Activated CD4-positive, alpha-beta T cell treated with anti-CD3 and anti-CD28 coated beads, Interleukin-2, amount 10 ng/mL, durations not matched to agents 7 days and 5 days (primary cell): ENCODE data around the gene XPR1. TPM values are rescaled to one million over a fixed set of nuclear protein-coding genes. Genes with fewer than 3 reads are reported as not detected.

ENCODE experiments used
- CTCF ChIA-PET: fragments of 350-600 bp; sonication (Branson Sonifier 250); formaldehyde crosslinking; loops from one replicate; lab custom pipeline; 2021; ENCODE audit warnings: antibody characterized with exemption; lab: Charles Lee
- POLR2A ChIA-PET: fragments of 350-600 bp; sonication (Branson Sonifier 250); formaldehyde crosslinking; loops from one replicate; lab custom pipeline; 2021; ENCODE audit warnings: antibody characterized with exemption; lab: Charles Lee
- DNase-seq: peaks from one replicate; pipeline ENCODE4 v3.0.0-alpha.2; 2020
- H3K27ac Mint-ChIP-seq: one replicate; pipeline ENCODE4 v1.8.0; 2021; ENCODE audit warnings: mild to moderate bottlenecking, moderate library complexity, mixed read lengths
- H3K27me3 Mint-ChIP-seq: one replicate; pipeline ENCODE4 v1.8.0; 2021; ENCODE audit warnings: mixed read lengths
- H3K36me3 Mint-ChIP-seq: one replicate; pipeline ENCODE4 v1.8.0; 2021; ENCODE audit warnings: low read depth, mixed read lengths
- H3K4me1 Mint-ChIP-seq: one replicate; pipeline ENCODE4 v1.8.0; 2021; ENCODE audit warnings: mixed read lengths
- H3K4me3 Mint-ChIP-seq: one replicate; pipeline ENCODE4 v1.8.0; 2021; ENCODE audit warnings: mild to moderate bottlenecking, moderate library complexity, mixed read lengths
- H3K9me3 Mint-ChIP-seq: one replicate; pipeline ENCODE4 v1.8.0; 2021; ENCODE audit warnings: mixed read lengths
- total RNA-seq, 2 experiments: library from RNA; stranded (reverse); gene quantifications; one replicate each; pipeline ENCODE4 v1.2.3, GENCODE V29; 2021

The XPR1 gene
- total RNA-seq, 2 experiments from 2014 or later, result 18.0 to 20.5 TPM

DNA sequence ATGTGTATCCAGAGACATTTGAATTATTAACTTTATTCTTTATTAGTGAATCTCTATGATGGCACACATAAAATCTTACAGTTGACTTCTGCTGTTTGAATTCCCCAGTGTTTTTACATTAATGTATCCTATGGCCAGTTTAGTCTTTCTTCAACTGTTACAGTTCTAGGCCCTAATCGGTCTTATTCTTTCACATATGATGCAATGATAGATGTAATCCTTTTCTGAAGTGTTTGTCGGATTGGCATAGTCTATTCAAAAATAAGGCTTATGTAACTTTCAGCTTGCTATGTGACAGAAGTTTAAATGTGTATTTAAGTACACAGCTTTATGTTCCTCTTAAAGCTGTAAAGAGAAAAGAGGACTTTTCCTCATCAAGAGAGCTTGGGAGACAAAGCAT lies 254.5 kb downstream of the XPR1 start:
- ChIA-PET CTCF (interaction anchor here (0.6 to 1.5 kb wide), 2 partner anchors 16 to 59 kb away, joined by 3 read pairs; no protein-coding TSS in a partner anchor), POLR2A (no interaction called here)
- H3K9me3 Mint-ChIP-seq, result no peaks in the 10 kb centered on the region
- no peaks in the 10 kb centered on the region for H3K4me1 Mint-ChIP-seq
- no peak overlapping the region for H3K27ac Mint-ChIP-seq
- no peak for DNase-seq
- H3K4me3 Mint-ChIP-seq, result no peak overlapping the region
- peaks cover 3% of the 10 kb centered on the region for H3K36me3 Mint-ChIP-seq
- H3K27me3 Mint-ChIP-seq, result no peaks in the 10 kb centered on the region

DNA sequence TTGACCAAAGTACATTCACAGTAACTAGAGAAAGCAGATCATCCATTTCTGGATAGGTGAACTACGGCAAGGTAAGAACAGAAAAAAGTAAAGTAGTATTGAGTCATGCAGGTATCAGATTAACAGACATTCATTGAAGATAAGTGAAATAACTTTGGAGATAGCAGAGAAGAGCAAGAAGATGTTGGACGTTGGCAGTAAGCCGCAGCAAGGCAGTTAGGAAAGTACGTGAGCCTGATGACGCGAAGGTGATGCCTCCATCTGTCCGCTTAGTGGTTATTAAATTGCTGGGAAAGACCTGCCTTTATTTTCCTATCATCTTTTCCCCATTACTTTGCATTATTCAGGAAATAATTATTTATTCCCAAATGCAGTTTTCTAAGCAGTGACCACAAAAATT lies 256.0 kb downstream of the XPR1 start:
- Mint-ChIP-seq H3K36me3 (peaks cover 3% of the 10 kb centered on the region), H3K27ac (no peak overlapping the region), H3K4me3 (no peak overlapping the region), H3K4me1 (peaks cover 1% of the 10 kb centered on the region), H3K27me3 (no peaks in the 10 kb centered on the region), H3K9me3 (no peaks in the 10 kb centered on the region)
- no peak for DNase-seq
- POLR2A ChIA-PET, result no interaction called here
- CTCF ChIA-PET, result interaction anchor here (1.0 kb wide), 1 partner anchor 162 kb away, joined by 3 read pairs; no protein-coding TSS in a partner anchor

DNA sequence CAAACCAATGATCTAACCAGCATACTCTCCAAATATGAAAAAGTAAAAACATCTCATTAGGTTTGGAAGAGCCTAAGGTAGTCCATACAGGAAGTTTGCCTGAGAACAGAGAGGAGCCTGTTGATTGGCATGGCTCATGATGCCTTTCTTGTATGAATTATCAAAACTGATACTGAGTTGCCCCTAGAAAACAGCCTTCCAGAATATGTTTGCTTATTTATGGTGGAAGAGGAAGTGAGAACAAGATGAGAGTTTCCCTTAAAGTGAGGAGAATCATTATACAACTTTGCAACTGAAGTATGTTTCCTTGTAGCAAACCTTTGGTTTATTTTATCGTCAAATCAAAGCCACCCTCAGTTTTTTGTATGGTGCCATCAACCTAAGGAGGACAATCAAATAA lies 257.0 kb downstream of the XPR1 start:
- H3K27ac Mint-ChIP-seq, result no peak overlapping the region
- H3K4me1 Mint-ChIP-seq, result peaks cover 8% of the 10 kb centered on the region
- no peaks in the 10 kb centered on the region for H3K9me3 Mint-ChIP-seq
- no peaks in the 10 kb centered on the region for H3K36me3 Mint-ChIP-seq
- H3K4me3 Mint-ChIP-seq, result no peak overlapping the region
- CTCF ChIA-PET, result interaction anchor here (1.3 kb wide), 1 partner anchor 9 kb away, joined by 3 read pairs; no protein-coding TSS in a partner anchor
- POLR2A ChIA-PET, result no interaction called here
- DNase-seq, result no peak
- no peaks in the 10 kb centered on the region for H3K27me3 Mint-ChIP-seq

DNA sequence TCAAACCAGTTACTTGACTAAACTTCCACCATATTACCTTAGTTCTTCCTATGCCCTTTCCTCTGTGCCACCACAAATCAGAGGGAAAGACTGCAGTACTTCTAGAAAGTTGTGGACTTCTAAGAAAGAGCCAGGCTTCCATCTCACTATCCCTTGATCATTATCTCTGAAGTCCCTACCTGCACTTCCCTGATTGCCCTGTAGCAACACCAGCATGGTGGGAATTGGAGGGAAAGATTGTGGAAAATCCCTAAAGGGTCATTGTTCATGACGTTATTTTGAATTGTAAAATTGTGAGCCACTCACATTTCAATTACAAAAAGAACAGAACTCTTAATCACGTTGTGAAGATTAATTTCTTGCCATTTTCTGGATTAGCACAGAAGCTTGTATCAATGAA lies 257.5 kb downstream of the XPR1 start:
- Mint-ChIP-seq H3K27me3 (no peaks in the 10 kb centered on the region), H3K4me1 (peaks cover 11% of the 10 kb centered on the region), H3K4me3 (no peak overlapping the region), H3K27ac (no peak overlapping the region), H3K9me3 (no peaks in the 10 kb centered on the region), H3K36me3 (no peaks in the 10 kb centered on the region)
- ChIA-PET CTCF (interaction anchor here (1.3 kb wide), 1 partner anchor 9 kb away, joined by 3 read pairs; no protein-coding TSS in a partner anchor), POLR2A (no interaction called here)
- no peak for DNase-seq

DNA sequence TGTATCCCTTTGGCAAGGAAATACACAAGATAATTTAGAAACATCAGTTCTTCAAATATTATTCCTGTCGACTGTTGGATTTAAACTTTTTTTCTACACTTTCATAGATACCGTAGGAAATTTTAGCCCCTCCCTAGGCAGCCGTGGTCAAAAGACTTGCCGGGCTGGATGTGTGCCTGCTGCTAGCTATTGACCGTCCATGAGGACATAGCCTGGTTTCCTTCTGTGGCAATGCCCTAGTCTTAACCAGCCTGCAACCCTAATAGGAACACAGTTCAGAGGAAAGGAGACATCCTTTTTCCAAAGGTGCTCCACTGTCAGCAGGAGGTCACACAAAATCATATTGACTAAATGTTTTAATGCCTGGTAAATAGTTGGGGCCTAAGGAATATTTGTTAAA lies 260.4 kb downstream of the XPR1 start:
- Mint-ChIP-seq H3K27ac (no peak overlapping the region), H3K9me3 (no peaks in the 10 kb centered on the region), H3K36me3 (no peaks in the 10 kb centered on the region), H3K4me1 (peaks cover 11% of the 10 kb centered on the region), H3K27me3 (no peaks in the 10 kb centered on the region), H3K4me3 (no peak overlapping the region)
- ChIA-PET CTCF (interaction anchor here (1.2 kb wide), 1 partner anchor 9 kb away, joined by 4 read pairs; no protein-coding TSS in a partner anchor), POLR2A (no interaction called here)
- DNase-seq, result no peak

DNA sequence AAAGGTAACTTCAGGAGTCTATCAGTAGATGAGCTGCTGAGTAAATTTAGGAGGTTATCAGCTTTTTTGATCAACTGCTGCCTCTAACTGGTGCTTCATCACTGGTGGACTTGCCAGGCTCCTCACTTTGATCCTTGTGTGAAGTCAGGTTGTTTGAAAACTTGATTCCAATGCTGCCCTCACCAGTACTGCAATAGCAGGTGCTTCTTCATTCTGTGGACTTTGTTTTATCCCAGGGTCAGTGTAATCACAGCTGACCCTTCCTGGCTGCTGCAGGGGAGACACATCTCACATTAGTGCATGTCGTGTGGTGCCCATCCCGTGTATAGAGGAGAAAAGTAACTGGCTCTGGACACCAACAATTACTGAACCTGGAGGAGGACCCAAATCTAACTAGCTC lies 260.9 kb downstream of the XPR1 start:
- POLR2A ChIA-PET, result no interaction called here
- Mint-ChIP-seq H3K27me3 (no peaks in the 10 kb centered on the region), H3K4me3 (no peak overlapping the region), H3K4me1 (peaks cover 11% of the 10 kb centered on the region), H3K9me3 (no peaks in the 10 kb centered on the region), H3K36me3 (no peaks in the 10 kb centered on the region), H3K27ac (no peak overlapping the region)
- CTCF ChIA-PET, result interaction anchor here (1.2 kb wide), 1 partner anchor 9 kb away, joined by 4 read pairs; no protein-coding TSS in a partner anchor
- DNase-seq, result no peak

DNA sequence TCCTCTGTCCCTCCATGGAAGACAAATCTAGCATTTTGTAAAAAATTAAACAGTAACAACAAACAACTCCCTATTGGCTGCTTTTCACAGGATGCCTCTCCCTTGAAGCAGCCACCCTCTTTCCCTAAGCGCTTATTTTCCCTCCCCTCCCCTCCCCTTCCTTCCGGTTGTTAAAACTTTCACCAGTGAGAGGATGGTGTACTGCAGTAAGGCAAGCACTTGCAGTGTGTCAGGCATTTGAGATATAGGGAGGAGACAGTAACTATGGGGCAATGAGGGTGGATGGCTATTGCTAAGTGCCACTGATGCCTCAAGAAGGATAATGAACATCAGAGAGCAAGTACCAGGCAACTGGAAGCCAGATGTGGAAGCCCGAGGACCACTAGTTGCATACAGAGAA lies 261.8 kb downstream of the XPR1 start:
- Mint-ChIP-seq H3K4me1 (peaks cover 11% of the 10 kb centered on the region), H3K36me3 (no peaks in the 10 kb centered on the region), H3K27me3 (no peaks in the 10 kb centered on the region), H3K27ac (no peak overlapping the region), H3K9me3 (no peaks in the 10 kb centered on the region), H3K4me3 (no peak overlapping the region)
- no peak for DNase-seq
- ChIA-PET POLR2A (no interaction called here), CTCF (no interaction called here)

DNA sequence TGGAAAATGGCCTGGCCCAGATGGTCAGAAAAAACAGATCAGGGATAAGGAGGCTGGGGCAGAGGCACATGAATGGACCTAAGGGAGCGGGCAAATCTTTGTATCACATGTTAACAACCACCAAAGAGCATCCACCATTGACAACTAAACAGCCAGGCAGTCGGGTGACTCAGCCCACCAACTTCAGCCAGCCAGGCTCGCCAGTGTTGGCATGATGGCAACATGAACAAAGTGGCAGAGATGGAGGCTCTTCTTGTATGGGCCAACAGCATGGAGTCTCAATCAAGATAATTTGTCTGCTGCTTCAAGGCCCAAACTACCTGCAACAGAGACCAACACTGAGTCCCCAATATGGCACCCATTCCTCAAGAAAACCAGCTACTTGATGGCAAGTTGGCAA lies 264.3 kb downstream of the XPR1 start:
- ChIA-PET POLR2A (no interaction called here), CTCF (no interaction called here)
- peaks cover 11% of the 10 kb centered on the region for H3K4me1 Mint-ChIP-seq
- H3K36me3 Mint-ChIP-seq, result no peaks in the 10 kb centered on the region
- no peak overlapping the region for H3K27ac Mint-ChIP-seq
- H3K9me3 Mint-ChIP-seq, result no peaks in the 10 kb centered on the region
- no peak for DNase-seq
- no peaks in the 10 kb centered on the region for H3K27me3 Mint-ChIP-seq
- H3K4me3 Mint-ChIP-seq, result no peak overlapping the region

DNA sequence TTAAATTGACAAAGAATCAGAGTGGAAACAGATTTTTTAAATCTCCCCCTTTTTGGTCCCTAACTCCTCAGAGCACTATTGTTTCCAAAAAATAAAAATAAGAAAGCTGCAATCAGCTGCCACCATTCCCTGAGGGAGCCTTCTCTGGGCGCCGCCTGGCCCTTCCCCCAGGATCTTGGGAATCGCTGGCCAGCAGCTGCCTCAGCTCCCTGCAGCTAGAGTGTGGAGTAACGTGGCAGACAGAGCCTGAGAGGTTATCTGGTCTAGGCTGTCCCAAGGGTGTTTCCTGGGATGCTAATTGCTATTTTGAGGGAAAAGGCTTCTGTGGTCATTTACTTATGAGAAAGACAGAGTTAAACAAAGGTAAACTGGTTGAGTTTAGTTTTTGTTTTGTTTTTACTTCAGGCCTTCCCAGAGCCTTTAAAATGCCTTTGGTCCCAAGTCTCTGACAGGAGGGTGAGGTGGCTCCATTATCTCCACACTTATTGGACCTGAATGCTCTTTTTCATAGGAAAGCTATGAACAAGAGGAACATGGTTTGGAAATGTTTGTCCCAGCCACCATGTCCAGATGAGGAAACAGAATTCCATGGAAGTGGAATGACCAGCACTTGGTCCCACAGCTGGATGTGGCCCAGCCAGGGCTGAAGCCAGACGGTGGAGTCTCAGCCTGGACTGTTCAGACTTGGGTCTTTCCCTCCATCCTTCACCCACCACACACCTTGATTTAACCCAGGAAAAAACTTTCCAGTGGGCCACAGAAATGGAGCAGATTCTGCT lies 266.8 kb downstream of the XPR1 start:
- no peak for DNase-seq

DNA sequence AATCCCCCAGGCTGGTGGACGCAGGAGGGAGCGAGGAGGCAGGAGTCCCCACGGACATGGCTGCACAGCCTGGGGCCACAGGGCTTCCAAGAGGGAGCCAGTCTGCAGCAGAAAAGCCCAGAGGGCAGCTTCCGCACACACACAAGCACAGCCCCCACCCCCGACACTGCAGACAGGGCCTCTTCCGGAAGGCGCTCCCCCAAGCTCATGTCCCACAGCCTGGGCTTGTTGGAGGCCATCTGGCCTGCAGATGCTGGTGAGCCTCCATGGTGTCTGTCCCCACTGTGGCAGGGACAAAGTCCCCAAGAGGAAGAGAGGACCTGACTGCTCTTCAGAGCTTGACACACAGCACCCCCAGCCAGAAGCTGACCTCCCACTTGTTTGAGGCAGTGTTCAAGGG lies 267.4 kb downstream of the XPR1 start:
- CTCF ChIA-PET, result interaction anchor here (0.9 to 1.5 kb wide), 2 partner anchors 13 to 384 kb away, joined by 3 to 5 read pairs; no protein-coding TSS in a partner anchor
- no peaks in the 10 kb centered on the region for H3K4me1 Mint-ChIP-seq
- no peak overlapping the region for H3K4me3 Mint-ChIP-seq
- no peak overlapping the region for H3K27ac Mint-ChIP-seq
- no peak for DNase-seq
- H3K9me3 Mint-ChIP-seq, result no peaks in the 10 kb centered on the region
- no peaks in the 10 kb centered on the region for H3K36me3 Mint-ChIP-seq
- POLR2A ChIA-PET, result no interaction called here
- H3K27me3 Mint-ChIP-seq, result no peaks in the 10 kb centered on the region

More for the DNA sequence above, 266.8 kb downstream of the XPR1 start:
- ChIA-PET POLR2A (no interaction called here), CTCF (interaction anchor here (1.3 to 1.5 kb wide), 2 partner anchors 9 to 13 kb away, joined by 3 to 5 read pairs; no protein-coding TSS in a partner anchor)
- no peaks in the 10 kb centered on the region for H3K36me3 Mint-ChIP-seq
- no peak overlapping the region for H3K27ac Mint-ChIP-seq
- peaks cover 6% of the 10 kb centered on the region for H3K4me1 Mint-ChIP-seq
- no peaks in the 10 kb centered on the region for H3K27me3 Mint-ChIP-seq
- H3K4me3 Mint-ChIP-seq, result no peak overlapping the region
- H3K9me3 Mint-ChIP-seq, result no peaks in the 10 kb centered on the region

DNA sequence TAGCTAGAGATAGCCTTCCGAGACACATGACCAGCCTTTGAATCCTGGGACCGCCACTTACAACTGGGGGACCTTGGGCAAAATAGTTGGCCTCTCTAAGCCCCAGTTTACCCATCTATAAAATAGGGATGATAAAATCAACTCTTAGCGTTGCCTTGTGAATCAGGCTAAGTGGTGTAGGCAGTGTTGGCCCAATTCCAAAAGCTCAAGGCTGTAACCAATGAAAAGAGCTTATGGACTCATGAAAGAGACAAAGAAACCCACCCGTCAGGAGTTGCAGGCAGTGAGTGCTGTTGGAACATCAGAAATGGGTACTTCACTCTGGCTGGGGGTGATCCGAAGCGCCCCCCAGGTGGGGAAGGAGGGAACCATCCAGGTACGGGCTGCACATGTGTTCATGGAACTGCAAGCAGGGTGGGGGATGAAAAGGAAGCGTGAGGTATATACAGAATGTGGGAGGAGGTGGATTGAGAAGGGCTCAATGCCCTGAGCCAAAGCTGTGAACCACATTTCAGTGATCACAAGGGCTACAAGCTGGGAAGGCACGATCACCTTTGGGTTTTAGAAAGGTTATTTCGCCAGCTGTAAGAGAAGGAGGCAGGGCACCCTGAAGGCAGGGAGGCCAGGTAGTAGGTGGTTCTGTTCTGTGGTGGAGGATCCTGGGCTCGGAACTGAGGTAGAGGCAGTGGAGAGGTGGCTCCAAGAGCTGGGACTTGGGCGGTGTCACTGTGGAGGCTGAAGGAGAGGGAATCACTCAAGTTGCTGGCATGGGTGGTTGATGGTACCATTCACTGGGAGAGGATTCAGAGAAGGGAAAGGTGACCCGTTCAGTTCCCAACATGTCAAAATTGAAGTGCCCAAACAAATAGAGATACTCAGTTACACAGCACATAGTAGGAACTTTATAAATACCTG lies 269.5 kb downstream of the XPR1 start:
- POLR2A ChIA-PET, result no interaction called here
- H3K36me3 Mint-ChIP-seq, result no peaks in the 10 kb centered on the region

DNA sequence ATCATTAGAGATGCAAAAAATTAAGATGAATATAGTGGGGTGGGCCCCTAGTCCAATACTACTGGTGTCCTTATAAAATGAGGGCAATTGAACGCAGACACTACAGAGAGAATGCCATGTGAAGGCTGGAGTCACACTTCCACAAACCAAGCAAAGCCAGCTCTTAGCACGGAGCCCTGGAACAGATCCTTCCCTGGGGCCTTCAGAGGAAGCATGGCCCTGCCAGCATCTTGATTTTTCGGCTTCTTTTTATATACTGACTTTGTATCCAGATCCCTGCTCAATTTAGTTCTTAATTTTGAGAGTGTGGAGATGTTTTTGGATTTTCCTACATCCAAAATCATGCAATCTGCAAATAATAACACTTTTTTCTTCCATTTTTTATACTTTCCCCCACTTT lies 270.7 kb downstream of the XPR1 start:
- CTCF ChIA-PET, result interaction anchor here (0.8 to 1.8 kb wide), 2 partner anchors 16 to 24 kb away, joined by 3 to 4 read pairs; no protein-coding TSS in a partner anchor

More for the DNA sequence above, 269.5 kb downstream of the XPR1 start:
- no peak for DNase-seq
- Mint-ChIP-seq H3K27ac (no peak overlapping the region), H3K9me3 (peaks cover 3% of the 10 kb centered on the region), H3K27me3 (no peaks in the 10 kb centered on the region), H3K4me1 (no peaks in the 10 kb centered on the region), H3K4me3 (no peak overlapping the region)
- CTCF ChIA-PET, result interaction anchor here (1.3 to 1.8 kb wide), 2 partner anchors 9 to 25 kb away, joined by 4 read pairs; no protein-coding TSS in a partner anchor

More for the DNA sequence above, 270.7 kb downstream of the XPR1 start:
- Mint-ChIP-seq H3K4me3 (no peak overlapping the region), H3K36me3 (no peaks in the 10 kb centered on the region), H3K27me3 (no peaks in the 10 kb centered on the region), H3K4me1 (no peaks in the 10 kb centered on the region), H3K27ac (no peak overlapping the region), H3K9me3 (peaks cover 3% of the 10 kb centered on the region)
- no peak for DNase-seq
- POLR2A ChIA-PET, result no interaction called here
